GM12878 (cell line): ENCODE results near the gene CDH4. TPM values are rescaled to one million over a fixed set of nuclear protein-coding genes. Genes with fewer than 3 reads are reported as not detected.

Experiments used
- ATAC-seq: fragments of 200-7000 bp; cut with Tn5 transposase; 3 replicates; pipeline ENCODE4 v1.9.1; 2020; ENCODE audit warnings: mild to moderate bottlenecking, moderate library complexity
- BruUV-seq: library from RNA; stranded (reverse); fragments of 400-500 nt; replicated peaks from 2 replicates; lab custom pipeline; 2021; lab: Mats Ljungman, UMichigan
- CTCF ChIA-PET: fragments of 300-600 bp; sonication (Branson Sonifier 250); formaldehyde crosslinking; extraction: SDS; loops from one replicate; lab custom pipeline; 2021; ENCODE audit warnings: inconsistent platforms; lab: Yijun Ruan, JAX
- POLR2A ChIA-PET: fragments of 350-600 bp; formaldehyde crosslinking; extraction: SDS; loops from one replicate; lab custom pipeline; 2021; ENCODE audit warnings: inconsistent platforms; lab: Charles Lee
- RAD21 ChIA-PET: fragments of 300-600 bp; sonication (Branson Sonifier 250); formaldehyde crosslinking; loops from one replicate; lab custom pipeline; 2023; ENCODE audit warnings: antibody characterized with exemption; ENCODE audit not compliant: unreplicated experiment; lab: Charles Lee
- SMC1A ChIA-PET: fragments of 300-600 bp; sonication (Branson Sonifier 250); formaldehyde crosslinking; loops from one replicate; lab custom pipeline; 2023; ENCODE audit not compliant: unreplicated experiment, uncharacterized antibody; lab: Charles Lee
- DNase-seq: peaks from one replicate; pipeline ENCODE4 v3.0.0-alpha.2; 2011; ENCODE audit warnings: low read depth, low spot score
- FAIRE-seq: peaks from 3 replicates; lab custom pipeline; 2011; peaks lifted over from hg19 to GRCh38; lab: Jason Lieb, UNC
- H2AFZ ChIP-seq: 2 replicates; pipeline ENCODE4 v1.6.0; 2011; ENCODE audit warnings: low read depth, low read length, control low read depth; ENCODE audit not compliant: control insufficient read depth
- H3K27ac ChIP-seq: 2 replicates; pipeline ENCODE4 v1.5.1; 2011; ENCODE audit warnings: control low read depth; ENCODE audit not compliant: control insufficient read depth, insufficient read depth
- H3K27me3 ChIP-seq, 2 experiments: replicated peaks in 1 of 2; 2 replicates each; pipeline versions ENCODE4 v1.6.0 to v1.6.1; 2011; ENCODE audit warnings: low read length in 1 of 2; ENCODE audit not compliant: control insufficient read depth in 2 of 2, insufficient read depth in 2 of 2
- H3K36me3 ChIP-seq, 2 experiments: 2 replicates each; pipeline ENCODE4 v1.5.1; 2011; ENCODE audit warnings: low read length in 1 of 2; ENCODE audit not compliant: control insufficient read depth in 2 of 2, insufficient read depth in 2 of 2
- H3K4me1 ChIP-seq: 2 replicates; pipeline ENCODE4 v1.6.1; 2011; ENCODE audit warnings: mild to moderate bottlenecking, low read length, moderate library complexity, mixed read lengths; ENCODE audit not compliant: control insufficient read depth, insufficient read depth
- H3K4me2 ChIP-seq: 2 replicates; pipeline ENCODE4 v1.6.0; 2011; ENCODE audit warnings: control low read depth; ENCODE audit not compliant: control insufficient read depth, insufficient read depth
- H3K4me3 ChIP-seq: fragments of 200-600 bp; sonication (generic); 2 replicates; pipeline ENCODE4 v1.5.1; 2016
- H3K79me2 ChIP-seq: 2 replicates; pipeline ENCODE4 v1.6.0; 2011; ENCODE audit warnings: low read length; ENCODE audit not compliant: control insufficient read depth, insufficient read depth
- H3K9ac ChIP-seq: 2 replicates; pipeline ENCODE4 v1.8.0; 2011; ENCODE audit warnings: low read length, control low read depth, mixed read lengths; ENCODE audit not compliant: control insufficient read depth, insufficient read depth
- H3K9me3 ChIP-seq: replicated peaks from 3 replicates; pipeline ENCODE4 v1.5.1; 2011; ENCODE audit warnings: mild to moderate bottlenecking, low read length; ENCODE audit not compliant: control insufficient read depth, insufficient read depth
- H4K20me1 ChIP-seq: 2 replicates; pipeline ENCODE4 v1.6.0; 2011; ENCODE audit not compliant: control insufficient read depth, insufficient read depth
- BHLHE40 ChIP-seq, 2 experiments: fragments of 450-650 bp in 1 of 2; IDR thresholded peaks; 2 replicates each; pipeline ENCODE4 v1.6.1; 2011 to 2017; ENCODE audit warnings: low read depth in 2 of 2, borderline replicate concordance in 1 of 2, improper control_type of control experiment in 1 of 2, low read length in 1 of 2, mild to moderate bottlenecking in 1 of 2
- BRCA1 ChIP-seq: IDR thresholded peaks from 2 replicates; pipeline ENCODE4 v1.6.1; 2011; ENCODE audit warnings: low read depth, low read length, improper control_type of control experiment
- EGR1 ChIP-seq, 2 experiments: IDR thresholded peaks; 1 replicate in 1 of 2; 2 replicates in 1 of 2; pipeline ENCODE4 v1.6.1; 2011 to 2012; ENCODE audit warnings: low read depth in 2 of 2, low read length in 2 of 2, borderline replicate concordance in 1 of 2, mild to moderate bottlenecking in 1 of 2, moderate library complexity in 1 of 2
- FOS ChIP-seq: IDR thresholded peaks from 3 replicates; pipeline ENCODE4 v1.6.1; 2011; ENCODE audit warnings: borderline replicate concordance; ENCODE audit not compliant: insufficient read length; ENCODE audit errors: extremely low read depth
- HCFC1 ChIP-seq: fragments of 150-350 bp; IDR thresholded peaks from 2 replicates; pipeline ENCODE4 v1.6.1; 2014; ENCODE audit warnings: low read length
- NFXL1 ChIP-seq: fragments of 450-650 bp; IDR thresholded peaks from 2 replicates; pipeline ENCODE4 v1.6.1; 2017; ENCODE audit warnings: antibody characterized with exemption, mild to moderate bottlenecking, borderline replicate concordance
- NR2C1 ChIP-seq: fragments of 450-650 bp; IDR thresholded peaks from 2 replicates; pipeline ENCODE4 v1.6.1; 2017; ENCODE audit warnings: antibody characterized with exemption, mild to moderate bottlenecking, moderate library complexity
- RUNX3 ChIP-seq: IDR thresholded peaks from 2 replicates; pipeline ENCODE4 v1.6.1; 2012; ENCODE audit warnings: low read length, inconsistent platforms
- SMARCA5 ChIP-seq: fragments of 450-650 bp; IDR thresholded peaks from 2 replicates; pipeline ENCODE4 v1.6.1; 2017; ENCODE audit warnings: mild to moderate bottlenecking
- STAT1 ChIP-seq: fragments of 450-650 bp; conservative IDR thresholded peaks from 2 replicates; pipeline ENCODE4 v1.6.1; 2014; ENCODE audit warnings: antibody characterized with exemption, mild to moderate bottlenecking
- STAT3 ChIP-seq: IDR thresholded peaks from 2 replicates; pipeline ENCODE4 v1.6.1; 2011; ENCODE audit warnings: low read depth, low read length, improper control_type of control experiment
- TAF1 ChIP-seq: IDR thresholded peaks from 2 replicates; pipeline ENCODE4 v1.6.1; 2011; ENCODE audit warnings: mild to moderate bottlenecking, low read depth, low read length, borderline replicate concordance
- YY1 ChIP-seq: IDR thresholded peaks from 2 replicates; pipeline ENCODE4 v1.6.1; 2011; ENCODE audit warnings: low read depth, mild to moderate bottlenecking, low read length
- WGBS: methylation state at CpG from one replicate; pipeline ENCODE4 v1.1.6; 2016; ENCODE audit warnings: low lambda C conversion rate; ENCODE audit not compliant: insufficient replicate concordance, insufficient coverage; ENCODE audit errors: missing lambda C conversion rate; 5-methylcytosine and 5-hydroxymethylcytosine counted together
- in situ Hi-C: fragments of 300-500 bp; cut with MboI; formaldehyde crosslinking; loops from 9 replicates; pipeline ENCODE4 v1.14.3; 2018; ENCODE audit warnings: mixed read lengths
- intact Hi-C: fragments of 100-400 bp; cut with micrococcal nuclease; formaldehyde crosslinking; loops from one replicate; pipeline ENCODE4 v1.14.2; 2022; ENCODE audit not compliant: unreplicated experiment
- polyA plus RNA-seq, 11 experiments: library from polyadenylated mRNA; depleted of rRNA in 4 of 11; unstranded in 6 of 11; stranded (reverse) in 5 of 11; fragments of >200 nt; fragmentation: Nextera tagmentation in 4 of 11; fragmentation: Illumina TruSeq in 1 of 11; extraction: Ambion mirVana in 4 of 11; extraction: Trizol in 1 of 11; gene quantifications; 1 replicate in 1 of 11; 2 replicates in 10 of 11; pipeline versions ENCODE4 v1.2.1 to v1.2.3, GENCODE V29; 2011 to 2016; ENCODE audit warnings: inconsistent platforms in 2 of 11, missing spikeins in 2 of 11, low read depth in 1 of 11
- total RNA-seq, 4 experiments: library from RNA; depleted of rRNA in 3 of 4; stranded (reverse); fragments of >200 nt in 3 of 4; fragmentation: Illumina TruSeq in 1 of 4; extraction: Trizol in 1 of 4; gene quantifications; 2 replicates each; pipeline versions ENCODE4 v1.2.1 to v1.2.3, GENCODE V29; 2013 to 2021
- TF ChIP-seq, protein P1 (sequence below): fragments of 450-650 bp; formaldehyde crosslinking; IDR thresholded peaks from 2 replicates; pipeline ENCODE4 v1.4.0; 2022; ENCODE audit warnings: mild to moderate bottlenecking, moderate library complexity

The CDH4 gene
- total and polyA plus RNA-seq, 10 of the 15 experiments (the other 5 are each of a cell fraction or from before 2014, with no cell fraction given) = not detected

DNA sequence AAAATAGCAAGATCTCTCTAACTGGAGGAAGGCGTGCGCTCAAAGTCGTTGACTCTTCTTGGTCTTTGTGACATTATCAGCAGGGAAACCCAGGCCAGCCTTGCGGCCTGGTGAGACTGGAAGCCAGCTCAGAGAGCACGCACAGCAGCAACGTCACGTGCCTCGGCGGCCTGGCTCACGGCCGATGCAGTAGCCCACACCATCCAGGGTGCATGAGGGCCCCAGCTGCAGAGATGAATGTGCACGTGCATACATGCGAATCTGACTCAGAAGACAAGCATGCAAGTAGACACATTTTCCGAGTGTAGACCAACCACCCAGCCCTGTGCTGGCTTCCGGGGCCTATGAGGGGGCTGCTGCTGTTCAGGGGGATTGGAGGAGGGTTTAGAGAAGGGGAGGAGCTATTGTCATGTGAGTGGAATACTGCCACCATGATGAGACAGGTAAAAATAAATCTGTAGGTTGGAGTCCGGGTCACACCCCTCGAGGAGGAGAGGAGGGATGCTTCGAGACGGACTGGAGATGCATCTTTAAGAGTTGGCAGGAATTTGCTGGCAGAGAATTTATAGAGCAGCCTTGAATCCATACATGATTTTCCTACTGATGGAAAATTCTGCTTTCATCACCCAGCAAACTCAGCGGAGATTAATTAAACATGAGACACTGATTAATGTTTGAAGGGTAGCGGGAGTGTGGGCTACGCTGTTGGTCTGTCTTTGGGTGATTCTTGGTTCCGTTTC, 388.2 kb downstream of the CDH4 start:
- SMC1A ChIA-PET = no interaction called here
- FAIRE-seq (no peak), ATAC-seq (no peak), DNase-seq (no peak)
- Histone ChIP-seq H2AFZ (no peak overlapping the region), H3K27ac (no peak overlapping the region), H3K79me2 (no peaks in the 10 kb centered on the region), H3K36me3 (no peaks in the 10 kb centered on the region), H3K27me3 (no peaks in the 10 kb centered on the region), H4K20me1 (no peaks in the 10 kb centered on the region), H3K4me2 (no peak overlapping the region), H3K4me1 (no peaks in the 10 kb centered on the region), H3K9me3 (no peaks in the 10 kb centered on the region), H3K4me3 (no peak overlapping the region), H3K9ac (no peak overlapping the region)
- 47% methylated on average over 23 of the region's 23 CpGs for WGBS
- in situ Hi-C loops (no loop called here), intact Hi-C loops (no loop called here)
- no peak for TF ChIP-seq STAT3
- TF ChIP-seq, protein P1, sequence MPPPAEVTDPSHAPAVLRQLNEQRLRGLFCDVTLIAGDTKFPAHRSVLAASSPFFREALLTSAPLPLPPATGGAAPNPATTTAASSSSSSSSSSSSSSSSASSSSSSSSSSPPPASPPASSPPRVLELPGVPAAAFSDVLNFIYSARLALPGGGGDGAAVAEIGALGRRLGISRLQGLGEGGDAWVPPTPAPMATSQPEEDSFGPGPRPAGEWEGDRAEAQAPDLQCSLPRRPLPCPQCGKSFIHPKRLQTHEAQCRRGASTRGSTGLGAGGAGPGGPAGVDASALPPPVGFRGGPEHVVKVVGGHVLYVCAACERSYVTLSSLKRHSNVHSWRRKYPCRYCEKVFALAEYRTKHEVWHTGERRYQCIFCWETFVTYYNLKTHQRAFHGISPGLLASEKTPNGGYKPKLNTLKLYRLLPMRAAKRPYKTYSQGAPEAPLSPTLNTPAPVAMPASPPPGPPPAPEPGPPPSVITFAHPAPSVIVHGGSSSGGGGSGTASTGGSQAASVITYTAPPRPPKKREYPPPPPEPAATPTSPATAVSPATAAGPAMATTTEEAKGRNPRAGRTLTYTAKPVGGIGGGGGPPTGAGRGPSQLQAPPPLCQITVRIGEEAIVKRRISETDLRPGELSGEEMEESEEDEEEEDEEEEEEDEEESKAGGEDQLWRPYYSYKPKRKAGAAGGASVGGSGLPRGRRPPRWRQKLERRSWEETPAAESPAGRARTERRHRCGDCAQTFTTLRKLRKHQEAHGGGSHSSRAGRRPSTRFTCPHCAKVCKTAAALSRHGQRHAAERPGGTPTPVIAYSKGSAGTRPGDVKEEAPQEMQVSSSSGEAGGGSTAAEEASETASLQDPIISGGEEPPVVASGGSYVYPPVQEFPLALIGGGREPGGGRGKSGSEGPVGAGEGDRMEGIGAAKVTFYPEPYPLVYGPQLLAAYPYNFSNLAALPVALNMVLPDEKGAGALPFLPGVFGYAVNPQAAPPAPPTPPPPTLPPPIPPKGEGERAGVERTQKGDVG (CRISPR knock-in tag) = no peak
- TF ChIP-seq BHLHE40 (IDR thresholded peaks at IDR 0.05; ENCODE audit: borderline replicate concordance in 1 of 2, low read depth in 2 of 2, low read length in 1 of 2) = no peak
- TF ChIP-seq STAT1 = no peak
- TF ChIP-seq RUNX3 = no peak
- TF ChIP-seq BRCA1 = no peak
- TF ChIP-seq NFXL1 = no peak
- TF ChIP-seq FOS = no peak
- TF ChIP-seq TAF1 = no peak
- TF ChIP-seq SMARCA5 = no peak
- TF ChIP-seq HCFC1 = no peak
- TF ChIP-seq YY1 = no peak
- no peak for TF ChIP-seq NR2C1
- TF ChIP-seq EGR1 (IDR thresholded peaks at IDR 0.05; ENCODE audit: borderline replicate concordance in 1 of 2, low read depth in 2 of 2, low read length in 2 of 2) = no peak
- CTCF ChIA-PET = no interaction called here
- RAD21 ChIA-PET = no interaction called here
- POLR2A ChIA-PET = no interaction called here
- no TSS peak for BruUV-seq
